Gastroesophageal sphincter (tissue), 3 donors: ENCODE data around the gene TGFBR3.

Experiments
- EP300 ChIP-seq: sonication (generic); formaldehyde crosslinking; IDR thresholded peaks from one replicate; pipeline ENCODE4 v1.6.1; 2017; ENCODE audit warnings: antibody characterized with exemption, mild to moderate bottlenecking
- POLR2A ChIP-seq, 2 donors: fragments of 450-650 bp; IDR thresholded peaks; one replicate each; pipeline ENCODE4 v1.6.1; 2017; ENCODE audit warnings: antibody characterized with exemption in 2 of 2, mild to moderate bottlenecking in 2 of 2, moderate library complexity in 1 of 2
- POLR2AphosphoS5 ChIP-seq: sonication (generic); formaldehyde crosslinking; IDR thresholded peaks from one replicate; pipeline ENCODE4 v1.6.1; 2017; ENCODE audit warnings: antibody characterized with exemption
- TF ChIP-seq, protein P1 (sequence below), 4 experiments: fragments of 200-600 bp in 2 of 4; fragments of 450-650 bp in 2 of 4; sonication (generic) in 1 of 4; IDR thresholded peaks; one replicate each; pipeline ENCODE4 v1.5.1; 2017 to 2019; ENCODE audit warnings: antibody characterized with exemption in 4 of 4, mild to moderate bottlenecking in 2 of 4, moderate library complexity in 2 of 4

DNA sequence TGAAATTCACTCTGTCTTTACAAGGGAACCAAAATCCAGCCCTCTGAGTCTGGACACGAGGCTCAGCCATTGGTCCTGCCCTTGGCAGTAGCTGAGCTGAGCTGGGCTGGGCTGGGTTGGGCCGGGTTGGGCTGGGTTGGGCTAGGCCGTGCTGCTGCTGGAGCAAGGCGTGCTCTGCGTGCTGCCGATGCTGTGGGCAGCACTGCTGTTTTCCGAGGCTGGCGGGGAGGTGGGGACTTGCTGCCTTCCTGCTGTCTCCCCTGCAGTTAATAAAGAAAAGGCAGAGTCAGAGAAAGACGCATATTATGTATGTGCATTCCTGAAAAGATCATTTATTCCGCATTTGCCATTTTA, 202.4 kb downstream of the TGFBR3 start:
- TF ChIP-seq, protein P1, sequence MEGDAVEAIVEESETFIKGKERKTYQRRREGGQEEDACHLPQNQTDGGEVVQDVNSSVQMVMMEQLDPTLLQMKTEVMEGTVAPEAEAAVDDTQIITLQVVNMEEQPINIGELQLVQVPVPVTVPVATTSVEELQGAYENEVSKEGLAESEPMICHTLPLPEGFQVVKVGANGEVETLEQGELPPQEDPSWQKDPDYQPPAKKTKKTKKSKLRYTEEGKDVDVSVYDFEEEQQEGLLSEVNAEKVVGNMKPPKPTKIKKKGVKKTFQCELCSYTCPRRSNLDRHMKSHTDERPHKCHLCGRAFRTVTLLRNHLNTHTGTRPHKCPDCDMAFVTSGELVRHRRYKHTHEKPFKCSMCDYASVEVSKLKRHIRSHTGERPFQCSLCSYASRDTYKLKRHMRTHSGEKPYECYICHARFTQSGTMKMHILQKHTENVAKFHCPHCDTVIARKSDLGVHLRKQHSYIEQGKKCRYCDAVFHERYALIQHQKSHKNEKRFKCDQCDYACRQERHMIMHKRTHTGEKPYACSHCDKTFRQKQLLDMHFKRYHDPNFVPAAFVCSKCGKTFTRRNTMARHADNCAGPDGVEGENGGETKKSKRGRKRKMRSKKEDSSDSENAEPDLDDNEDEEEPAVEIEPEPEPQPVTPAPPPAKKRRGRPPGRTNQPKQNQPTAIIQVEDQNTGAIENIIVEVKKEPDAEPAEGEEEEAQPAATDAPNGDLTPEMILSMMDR (IDR thresholded peaks at IDR 0.05), result no peak
- TF ChIP-seq POLR2AphosphoS5 (no peak), POLR2A (IDR thresholded peaks at IDR 0.05) (no peak), EP300 (no peak)
